Measurements from ENCODE around the gene PRKCI. TPM values are rescaled to one million over a fixed set of nuclear protein-coding genes. Genes with fewer than 3 reads are reported as not detected.

Gene PRKCI
- total RNA-seq, 1 donor from 2014 or later = 69.3 TPM

- Histone ChIP-seq H3K27me3 (ENCODE audit: control insufficient read depth, insufficient read depth, low read length) (no peaks in the 10 kb centered on the region), H3K4me3 (ENCODE audit: low read depth, low read length) (no peak overlapping the region), H3K36me3 (ENCODE audit: control insufficient read depth, insufficient read depth, low read length) (no peaks in the 10 kb centered on the region)
- DNase-seq (ENCODE audit: low read depth) = no peak
- TF ChIP-seq CTCF (IDR thresholded peaks at IDR 0.05; ENCODE audit: insufficient read depth, low read length, poor library complexity, severe bottlenecking) = no peak
Measured at GRCh38 chr3:170307671-170308405, 85.6 kb downstream of the PRKCI start.

- no peaks in the 10 kb centered on the region for H3K36me3 ChIP-seq (ENCODE audit: control insufficient read depth, insufficient read depth, low read length)
- no peak overlapping the region for H3K4me3 ChIP-seq (ENCODE audit: low read depth, low read length)
- no peak for DNase-seq (ENCODE audit: low read depth)
- no peaks in the 10 kb centered on the region for H3K27me3 ChIP-seq (ENCODE audit: control insufficient read depth, insufficient read depth, low read length)
- no peak for TF ChIP-seq CTCF (IDR thresholded peaks at IDR 0.05; ENCODE audit: insufficient read depth, low read length, poor library complexity, severe bottlenecking)
Measured at GRCh38 chr3:170309046-170309445, 86.8 kb downstream of the PRKCI start.

- DNase-seq (ENCODE audit: low read depth) = no peak
- Histone ChIP-seq H3K4me3 (ENCODE audit: low read depth, low read length) (no peak overlapping the region), H3K36me3 (ENCODE audit: control insufficient read depth, insufficient read depth, low read length) (no peaks in the 10 kb centered on the region), H3K27me3 (ENCODE audit: control insufficient read depth, insufficient read depth, low read length) (no peaks in the 10 kb centered on the region)
- TF ChIP-seq CTCF (IDR thresholded peaks at IDR 0.05; ENCODE audit: insufficient read depth, low read length, poor library complexity, severe bottlenecking) = no peak
Measured at GRCh38 chr3:170317954-170318353, 95.7 kb downstream of the PRKCI start.

GRCh38 chr3:170320461-170321121 is 98.4 kb downstream of the PRKCI start:
- no peak for TF ChIP-seq CTCF (IDR thresholded peaks at IDR 0.05; ENCODE audit: insufficient read depth, low read length, poor library complexity, severe bottlenecking)
- Histone ChIP-seq H3K27me3 (ENCODE audit: control insufficient read depth, insufficient read depth, low read length) (no peaks in the 10 kb centered on the region), H3K36me3 (ENCODE audit: control insufficient read depth, insufficient read depth, low read length) (no peaks in the 10 kb centered on the region), H3K4me3 (ENCODE audit: low read depth, low read length) (no peak overlapping the region)
- DNase-seq (ENCODE audit: low read depth) = no peak

- no peaks in the 10 kb centered on the region for H3K36me3 ChIP-seq (ENCODE audit: control insufficient read depth, insufficient read depth, low read length)
- no peak for TF ChIP-seq CTCF (IDR thresholded peaks at IDR 0.05; ENCODE audit: insufficient read depth, low read length, poor library complexity, severe bottlenecking)
- no peaks in the 10 kb centered on the region for H3K27me3 ChIP-seq (ENCODE audit: control insufficient read depth, insufficient read depth, low read length)
- no peak overlapping the region for H3K4me3 ChIP-seq (ENCODE audit: low read depth, low read length)
- DNase-seq (ENCODE audit: low read depth) = no peak
Measured at GRCh38 chr3:170321321-170322034, 99.3 kb downstream of the PRKCI start.
